ENCODE results near the gene SIX5.

SIX5 gene

DNA sequence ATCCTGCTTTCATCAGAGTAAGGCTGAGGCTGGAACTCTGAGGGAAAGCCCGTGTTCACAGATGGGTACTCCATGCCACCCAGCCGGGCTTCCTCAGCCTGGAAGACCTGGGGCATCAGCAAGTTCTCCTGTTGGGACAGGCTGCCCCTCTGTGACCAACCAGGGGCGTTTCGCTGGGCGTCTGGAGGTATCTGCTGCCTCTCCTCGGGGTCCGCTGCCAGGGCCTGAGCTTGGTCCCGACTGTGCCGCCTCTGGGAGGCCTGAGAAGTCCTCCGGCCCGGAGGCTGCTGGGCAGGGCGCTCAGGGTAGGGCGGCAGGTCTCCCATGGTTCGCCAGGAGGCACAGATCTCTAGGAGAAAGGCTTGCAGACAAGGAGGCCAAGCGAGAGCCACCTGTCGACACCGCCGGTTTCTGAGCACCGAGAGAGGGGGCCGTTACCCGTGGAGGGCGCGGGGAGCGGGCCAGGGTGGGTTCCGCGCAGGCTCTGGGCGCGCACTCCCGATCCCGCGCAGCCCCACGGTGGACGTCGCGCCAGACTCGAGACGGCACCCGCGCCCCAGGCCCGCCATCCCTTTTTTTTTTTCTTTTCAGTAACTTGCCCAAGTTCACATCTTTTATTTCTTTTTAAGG, 45.9 kb upstream of the SIX5 start, which contains the start of gene RSPH6A:
Gene RSPH6A, minus strand, starts transcription at position 458 of the 630 bp plus-strand sequence. Its CDS starts 132 bp downstream, at position 326.
- peak within 1 kb of the TSS; percentile 91 to 94 (median 92) for H3K4me3 Mint-ChIP-seq
- no peaks in the 10 kb centered on the region for H3K9me3 Mint-ChIP-seq
- TF ChIP-seq, protein P1, sequence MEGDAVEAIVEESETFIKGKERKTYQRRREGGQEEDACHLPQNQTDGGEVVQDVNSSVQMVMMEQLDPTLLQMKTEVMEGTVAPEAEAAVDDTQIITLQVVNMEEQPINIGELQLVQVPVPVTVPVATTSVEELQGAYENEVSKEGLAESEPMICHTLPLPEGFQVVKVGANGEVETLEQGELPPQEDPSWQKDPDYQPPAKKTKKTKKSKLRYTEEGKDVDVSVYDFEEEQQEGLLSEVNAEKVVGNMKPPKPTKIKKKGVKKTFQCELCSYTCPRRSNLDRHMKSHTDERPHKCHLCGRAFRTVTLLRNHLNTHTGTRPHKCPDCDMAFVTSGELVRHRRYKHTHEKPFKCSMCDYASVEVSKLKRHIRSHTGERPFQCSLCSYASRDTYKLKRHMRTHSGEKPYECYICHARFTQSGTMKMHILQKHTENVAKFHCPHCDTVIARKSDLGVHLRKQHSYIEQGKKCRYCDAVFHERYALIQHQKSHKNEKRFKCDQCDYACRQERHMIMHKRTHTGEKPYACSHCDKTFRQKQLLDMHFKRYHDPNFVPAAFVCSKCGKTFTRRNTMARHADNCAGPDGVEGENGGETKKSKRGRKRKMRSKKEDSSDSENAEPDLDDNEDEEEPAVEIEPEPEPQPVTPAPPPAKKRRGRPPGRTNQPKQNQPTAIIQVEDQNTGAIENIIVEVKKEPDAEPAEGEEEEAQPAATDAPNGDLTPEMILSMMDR (IDR thresholded peaks at IDR 0.05; ENCODE audit: unreplicated experiment in 3 of 3), result peak in 1 of 3 experiments; percentile 5
- peaks cover 4% of the 10 kb centered on the region for H3K36me3 Mint-ChIP-seq (ENCODE audit: low read depth)
- peak within 1 kb of the TSS; percentile 64 to 90 (median 70) for H3K27ac Mint-ChIP-seq
- H3K27me3 Mint-ChIP-seq (ENCODE audit: low read depth), result peaks cover 3% of the 10 kb centered on the region
- H3K4me1 Mint-ChIP-seq, result peaks cover 5% of the 10 kb centered on the region

DNA sequence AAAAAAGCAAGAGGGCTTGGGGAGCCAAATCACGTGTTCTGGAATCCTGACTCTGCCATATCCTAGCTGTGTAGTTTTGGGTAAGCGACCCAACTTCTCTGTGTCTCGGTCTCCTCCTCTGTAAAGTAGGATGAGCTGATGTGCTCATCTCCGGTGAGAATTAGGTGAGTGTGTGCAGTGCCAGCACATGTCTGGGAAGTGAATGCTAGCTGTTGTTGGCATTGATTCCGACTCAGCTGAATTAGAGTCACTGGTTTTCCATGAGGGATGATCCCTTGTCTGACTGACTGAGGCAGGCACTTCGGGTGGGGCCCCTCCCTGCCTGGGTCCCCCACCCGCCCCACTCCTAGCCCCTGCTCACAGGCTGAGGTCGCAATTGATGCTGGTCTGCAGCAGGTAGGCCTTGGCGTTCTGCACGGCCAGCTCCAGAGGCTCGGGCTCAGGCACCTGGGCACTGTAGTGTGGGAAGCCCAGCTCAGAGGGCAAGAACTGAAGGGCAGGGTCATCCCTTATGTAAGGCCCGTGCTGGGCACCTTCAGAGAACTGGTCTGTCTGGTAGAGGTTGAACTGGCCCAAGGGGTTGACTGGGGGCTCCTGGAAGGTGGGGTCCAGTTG, 45.2 kb upstream of the SIX5 start:
- H3K9me3 Mint-ChIP-seq, result no peaks in the 10 kb centered on the region
- TF ChIP-seq, protein P1 (IDR thresholded peaks at IDR 0.05; ENCODE audit: unreplicated experiment in 3 of 3), result no peak
- H3K36me3 Mint-ChIP-seq (ENCODE audit: low read depth), result no peaks in the 10 kb centered on the region
- peak overlapping the region in 1 of 3 experiments; percentile 40 for H3K27ac Mint-ChIP-seq
- H3K27me3 Mint-ChIP-seq (ENCODE audit: low read depth), result peaks cover 3% of the 10 kb centered on the region
- H3K4me1 Mint-ChIP-seq, result peaks cover 11% of the 10 kb centered on the region
- H3K4me3 Mint-ChIP-seq, result peak overlapping the region; percentile 65 to 94 (median 73)

DNA sequence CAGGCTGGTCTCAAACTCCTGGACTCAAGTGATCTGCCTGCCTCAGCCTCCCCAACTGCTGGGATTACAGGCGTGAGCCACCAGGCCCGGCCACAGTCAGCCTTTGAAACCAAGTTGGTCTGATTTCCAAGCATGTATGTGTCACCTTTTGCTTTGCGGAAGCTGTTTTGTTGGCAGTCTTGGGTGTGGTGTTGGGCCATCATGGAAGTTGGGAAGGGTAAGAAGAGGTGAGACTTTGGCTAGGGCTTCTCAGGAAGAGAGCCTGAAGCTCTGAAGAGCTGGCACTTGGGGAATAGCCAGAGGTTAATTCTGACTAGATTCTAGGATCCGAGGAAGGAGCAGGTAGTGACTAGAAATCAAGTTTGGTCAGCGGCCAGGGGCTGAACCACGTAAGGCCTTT, 43.2 kb upstream of the SIX5 start:
- Mint-ChIP-seq H3K27ac (peak overlapping the region in 1 of 3 experiments; percentile 38), H3K4me3 (peak overlapping the region; percentile 33 to 45 (median 44)), H3K36me3 (ENCODE audit: low read depth) (no peaks in the 10 kb centered on the region), H3K4me1 (peaks cover 9% of the 10 kb centered on the region), H3K9me3 (no peaks in the 10 kb centered on the region), H3K27me3 (ENCODE audit: low read depth) (peaks cover 2% of the 10 kb centered on the region)
- TF ChIP-seq, protein P1 (IDR thresholded peaks at IDR 0.05; ENCODE audit: unreplicated experiment in 3 of 3), result no peak

DNA sequence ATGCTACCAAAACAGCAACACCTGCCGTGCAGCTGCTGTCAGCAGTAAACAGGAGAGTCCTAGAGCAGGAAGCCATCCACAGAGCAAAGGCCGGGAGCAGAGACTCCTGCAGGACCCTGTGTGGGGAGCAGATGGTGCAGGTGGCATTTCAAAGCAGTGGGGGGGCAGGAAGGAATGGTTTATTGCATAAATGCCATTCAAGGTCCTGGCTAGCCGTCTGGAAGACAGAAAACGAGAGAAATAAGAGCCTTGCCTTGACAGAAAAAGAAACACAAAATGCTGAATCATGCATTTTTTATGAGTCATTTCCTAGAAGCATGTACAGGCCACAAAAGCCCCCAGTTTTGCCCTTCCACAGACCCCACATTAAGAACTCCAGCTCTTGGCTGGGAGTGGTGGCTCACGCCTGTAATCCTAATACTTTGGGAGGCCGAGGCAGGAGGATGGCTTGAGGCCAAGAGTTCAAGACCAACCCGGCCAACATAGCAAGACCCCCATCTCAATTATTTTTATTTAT, 40.6 kb upstream of the SIX5 start:
- Mint-ChIP-seq H3K4me1 (peaks cover 5% of the 10 kb centered on the region), H3K27me3 (ENCODE audit: low read depth) (no peaks in the 10 kb centered on the region), H3K36me3 (ENCODE audit: low read depth) (no peaks in the 10 kb centered on the region), H3K9me3 (no peaks in the 10 kb centered on the region), H3K27ac (peak overlapping the region; percentile 3 to 55 (median 55)), H3K4me3 (peak overlapping the region in 1 of 3 experiments; percentile 42)
- TF ChIP-seq, protein P1 (IDR thresholded peaks at IDR 0.05; ENCODE audit: unreplicated experiment in 3 of 3), result no peak

DNA sequence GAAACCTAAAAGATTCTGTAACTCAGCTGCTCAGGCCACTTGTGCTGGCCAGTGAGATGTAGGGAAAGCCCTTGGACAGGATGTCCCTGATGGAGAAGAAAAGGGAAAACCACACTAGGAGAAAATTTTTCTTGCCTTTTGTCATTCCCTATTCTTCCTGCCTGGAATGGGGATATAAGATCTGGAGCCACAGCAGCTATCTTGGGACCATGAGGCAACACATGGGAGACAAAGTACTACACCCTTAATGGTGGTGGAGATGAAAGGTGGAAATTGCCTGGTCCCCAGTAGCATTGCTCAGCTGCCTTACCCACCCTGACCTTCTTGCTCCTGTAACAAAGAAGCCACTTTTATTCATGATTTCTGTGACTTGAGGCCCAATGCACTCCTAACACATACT, 36.7 kb upstream of the SIX5 start:
- H3K4me1 Mint-ChIP-seq, result peaks cover 10% of the 10 kb centered on the region
- H3K4me3 Mint-ChIP-seq, result no peak overlapping the region
- no peaks in the 10 kb centered on the region for H3K9me3 Mint-ChIP-seq
- no peak overlapping the region for H3K27ac Mint-ChIP-seq
- TF ChIP-seq, protein P1 (IDR thresholded peaks at IDR 0.05; ENCODE audit: unreplicated experiment in 3 of 3), result no peak
- H3K27me3 Mint-ChIP-seq (ENCODE audit: low read depth), result peaks cover 7% of the 10 kb centered on the region
- no peaks in the 10 kb centered on the region for H3K36me3 Mint-ChIP-seq (ENCODE audit: low read depth)
